ENCODE results near the gene SFPQ.
"Not testable (repeated sequence)": the region's sequence is repeated elsewhere in the genome, so short reads cannot be mapped to it uniquely, and the experiment has no call there.

Gene SFPQ

GRCh38 chr1:35188578-35189392 lies 4.2 kb downstream of the SFPQ start:
- DNase-seq (ENCODE audit: low spot score), result no peak

GRCh38 chr1:35187816-35188342 lies 5.1 kb downstream of the SFPQ start:
- no peak for DNase-seq (ENCODE audit: low spot score)

DNA sequence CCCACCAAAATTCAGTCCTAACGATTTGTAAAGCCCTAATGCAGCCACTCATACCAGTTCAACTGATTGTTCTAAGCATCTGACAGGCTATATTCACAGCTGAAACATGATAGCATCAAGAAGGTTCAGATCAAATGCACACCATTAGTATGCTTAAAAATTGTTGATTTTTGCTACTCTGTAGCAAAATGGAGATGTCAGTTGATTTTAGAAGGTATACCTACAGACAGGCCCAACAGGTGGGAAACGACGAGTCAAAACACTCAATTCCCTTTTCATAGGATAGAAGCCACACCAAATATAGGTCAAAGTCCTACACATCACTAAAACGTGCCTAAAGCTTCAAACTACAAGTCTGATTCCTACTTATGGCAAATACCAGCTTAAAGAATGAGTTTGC lies 6.7 kb downstream of the SFPQ start:
- no peak for DNase-seq (ENCODE audit: low spot score)

GRCh38 chr1:35185200-35185599 lies 7.7 kb downstream of the SFPQ start:
- no peak for DNase-seq (ENCODE audit: low spot score)

DNA sequence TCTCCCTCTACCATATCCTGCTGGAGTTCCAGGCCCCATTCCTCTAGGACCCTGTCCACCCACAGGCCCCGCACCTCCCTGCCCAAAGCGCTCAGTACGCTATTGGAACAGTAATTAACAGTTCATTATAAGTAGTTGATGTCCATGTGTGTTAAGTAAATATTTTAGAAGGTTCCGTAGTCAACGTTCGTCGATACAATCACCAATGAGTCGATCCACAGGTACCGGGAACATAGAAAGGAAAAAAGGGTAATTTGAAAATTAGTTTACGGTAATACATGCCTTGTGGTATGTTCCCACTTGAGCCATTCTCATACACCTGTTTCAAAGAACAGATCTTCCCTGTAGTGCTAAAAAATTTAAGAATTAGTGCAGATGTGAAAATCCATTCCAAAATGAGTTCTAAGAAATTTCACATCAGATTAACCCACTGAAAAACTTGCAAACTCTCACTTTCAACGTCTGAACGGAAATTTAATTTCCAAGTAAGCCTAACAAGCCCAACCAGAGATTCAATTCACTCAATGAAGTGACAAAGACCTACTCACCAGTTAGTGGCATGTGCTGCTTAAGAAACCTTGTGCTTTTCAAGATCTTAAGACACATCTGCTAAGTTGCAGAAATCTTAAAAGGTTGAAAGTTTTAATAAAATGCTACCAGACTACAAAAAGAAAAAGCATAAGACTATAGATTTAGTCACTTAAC lies 8.3 kb downstream of the SFPQ start:
- no peak for DNase-seq (ENCODE audit: low spot score)

GRCh38 chr1:35181790-35182455 lies 11.0 kb downstream of the SFPQ start:
- no peak for DNase-seq (ENCODE audit: low spot score)

DNA sequence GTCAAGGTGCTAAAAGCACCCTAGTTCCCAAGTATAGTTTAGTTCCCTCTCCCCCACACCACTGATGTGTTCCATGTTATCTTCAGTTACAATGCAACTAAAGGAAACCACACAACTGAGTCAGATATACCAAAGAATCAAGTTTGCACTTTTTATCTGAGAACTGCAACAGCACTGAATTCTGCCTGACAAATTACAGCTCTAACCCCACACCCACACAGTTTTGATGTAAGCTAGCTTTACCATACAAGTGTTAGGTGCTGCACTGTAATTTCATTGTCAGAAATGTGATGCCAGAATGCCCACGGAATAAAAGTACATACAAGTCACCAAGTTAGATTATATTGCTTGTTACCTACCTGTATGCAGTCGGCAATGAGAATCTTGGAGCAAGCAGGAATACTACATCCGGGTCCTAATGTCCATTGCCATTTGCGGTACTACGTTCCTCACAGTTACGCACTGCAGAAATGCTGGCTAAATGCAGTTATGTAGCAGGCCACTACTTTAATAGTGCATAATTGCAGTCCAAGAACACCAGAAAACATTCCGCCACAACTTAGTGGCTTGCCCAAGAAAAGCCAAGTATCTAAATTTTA lies 12.1 kb downstream of the SFPQ start:
- DNase-seq (ENCODE audit: low spot score), result peak; percentile 70

- DNase-seq (ENCODE audit: low spot score), result no peak
Measured at GRCh38 chr1:35179908-35180307, 13.0 kb downstream of the SFPQ start.

DNA sequence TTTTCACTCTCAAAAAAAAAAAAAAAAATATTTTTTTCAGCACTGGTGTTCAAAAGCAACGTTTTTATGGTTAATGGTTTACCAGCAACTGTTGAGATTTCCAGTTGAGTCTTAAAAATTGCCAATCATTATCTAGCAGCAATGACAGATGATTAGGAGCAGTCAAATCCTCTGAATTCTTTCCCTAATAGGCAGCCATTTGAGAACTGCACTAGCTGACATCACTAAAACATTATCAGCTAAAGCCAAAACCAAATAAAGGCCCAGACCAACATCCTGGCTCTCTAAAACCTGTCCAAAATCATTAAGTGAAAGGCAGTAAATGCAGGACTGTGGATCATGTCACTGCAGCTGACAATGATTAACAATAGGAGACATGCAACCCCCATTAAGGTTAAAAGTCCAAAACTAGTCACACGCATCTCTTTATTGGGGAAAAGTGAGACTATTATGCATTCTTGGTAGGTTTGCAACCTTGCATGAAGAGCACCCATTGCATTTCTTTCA lies 14.0 kb downstream of the SFPQ start:
- no peak for DNase-seq (ENCODE audit: low spot score)

DNA sequence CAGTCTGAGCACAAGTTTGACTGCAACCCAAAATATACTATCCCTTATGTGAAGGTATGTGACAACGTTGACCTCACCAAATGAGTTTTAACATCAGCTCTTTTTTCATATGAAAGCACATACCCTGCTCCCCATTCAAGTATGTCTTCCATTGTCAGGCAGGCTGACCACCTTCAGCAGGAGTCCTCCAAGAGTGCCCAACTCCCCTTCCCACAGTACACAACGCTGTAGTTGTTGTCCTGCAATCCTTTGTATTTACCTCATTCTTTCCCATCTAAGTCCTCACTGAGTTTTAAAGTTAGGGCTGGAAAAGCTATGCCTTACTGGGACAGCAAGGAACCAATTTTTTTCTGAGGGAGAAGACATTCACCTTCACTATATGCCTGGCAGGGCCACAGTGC lies 14.7 kb downstream of the SFPQ start:
- DNase-seq (ENCODE audit: low spot score), result no peak

DNA sequence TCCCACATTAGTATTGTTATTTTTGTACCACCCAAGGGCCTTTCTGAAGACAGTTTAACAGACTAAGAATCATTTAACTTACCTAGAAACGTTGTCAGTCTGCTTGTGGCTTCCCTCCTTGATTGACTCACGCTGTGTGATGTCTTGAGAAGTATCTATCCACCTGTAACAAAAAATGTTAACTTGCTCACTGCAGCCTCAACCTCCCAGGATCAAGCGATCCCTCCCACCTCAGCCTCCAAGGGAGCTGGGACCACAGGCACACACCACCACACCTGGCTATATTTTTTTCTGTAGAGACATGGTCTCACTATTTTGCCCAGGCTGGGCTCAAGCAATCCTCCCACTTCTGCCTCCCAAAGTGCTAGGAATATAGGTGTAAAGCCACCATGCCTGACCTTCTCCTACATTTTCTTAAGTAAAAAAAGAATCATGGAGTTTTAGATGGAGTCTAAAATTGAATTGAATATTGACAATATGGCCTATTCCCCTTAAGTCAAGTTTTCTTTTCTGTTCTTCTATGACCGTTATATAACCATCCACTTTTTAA lies 15.6 kb downstream of the SFPQ start:
- no peak for DNase-seq (ENCODE audit: low spot score)

- DNase-seq (ENCODE audit: low spot score), result no peak
Measured at GRCh38 chr1:35175602-35176001, 17.3 kb downstream of the SFPQ start.

- no peak for DNase-seq (ENCODE audit: low spot score)
Measured at GRCh38 chr1:35175098-35175576, 17.8 kb downstream of the SFPQ start.

DNA sequence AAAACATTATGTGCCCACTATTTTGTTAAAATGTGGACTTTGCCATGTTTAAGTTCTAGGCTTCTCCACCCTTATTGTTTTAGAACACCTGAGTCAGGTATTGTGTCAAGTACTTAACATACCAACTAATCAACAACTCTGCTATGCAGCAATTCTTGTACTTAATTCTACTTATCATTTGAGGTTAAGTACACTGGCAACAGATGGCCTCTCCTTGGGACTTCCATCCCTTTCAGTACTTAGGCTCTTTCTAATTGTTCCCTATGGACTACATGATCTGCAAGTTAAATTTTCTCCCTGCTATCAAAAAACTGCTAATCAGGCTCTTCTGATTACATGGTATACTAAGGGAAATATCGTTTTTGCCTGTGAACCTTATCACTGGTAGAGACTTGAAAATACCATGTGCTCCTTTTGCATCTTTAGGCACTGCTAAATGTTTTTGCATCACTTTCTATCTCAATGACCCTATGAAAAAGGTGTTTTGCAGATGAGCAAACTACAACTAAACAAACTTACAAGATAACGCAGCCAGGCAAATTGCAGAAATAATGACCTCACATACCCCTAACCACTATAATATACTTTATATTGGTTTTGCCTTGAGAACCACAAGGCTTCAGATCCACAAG lies 18.9 kb downstream of the SFPQ start:
- no peak for DNase-seq (ENCODE audit: low spot score)

GRCh38 chr1:35173491-35173890 lies 19.5 kb downstream of the SFPQ start:
- DNase-seq (ENCODE audit: low spot score), result no peak

DNA sequence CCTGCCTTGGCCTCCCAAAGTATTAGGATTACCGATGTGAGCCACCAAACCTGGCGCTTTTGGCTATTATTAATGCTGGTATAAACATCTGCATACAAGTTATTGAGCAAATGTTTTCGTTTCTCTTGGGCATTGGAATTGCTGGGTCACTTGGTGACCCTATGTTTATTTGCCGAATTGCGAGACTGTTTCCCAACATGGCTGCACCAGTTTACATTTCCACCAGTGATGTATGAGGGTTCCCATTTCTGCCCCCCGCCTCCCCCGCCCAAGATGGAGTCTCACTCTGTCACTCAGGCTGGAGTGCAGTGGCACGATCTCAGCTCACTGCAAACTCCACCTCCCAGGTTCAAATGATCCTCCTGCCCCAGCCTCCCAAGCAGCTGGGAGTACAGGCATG lies 20.9 kb downstream of the SFPQ start:
- no peak for DNase-seq (ENCODE audit: low spot score)

- DNase-seq (ENCODE audit: low spot score), result no peak
Measured at GRCh38 chr1:35171579-35171978, 21.4 kb downstream of the SFPQ start.

- DNase-seq (ENCODE audit: low spot score), result no peak
Measured at GRCh38 chr1:35164893-35165292, 28.1 kb downstream of the SFPQ start.

DNA sequence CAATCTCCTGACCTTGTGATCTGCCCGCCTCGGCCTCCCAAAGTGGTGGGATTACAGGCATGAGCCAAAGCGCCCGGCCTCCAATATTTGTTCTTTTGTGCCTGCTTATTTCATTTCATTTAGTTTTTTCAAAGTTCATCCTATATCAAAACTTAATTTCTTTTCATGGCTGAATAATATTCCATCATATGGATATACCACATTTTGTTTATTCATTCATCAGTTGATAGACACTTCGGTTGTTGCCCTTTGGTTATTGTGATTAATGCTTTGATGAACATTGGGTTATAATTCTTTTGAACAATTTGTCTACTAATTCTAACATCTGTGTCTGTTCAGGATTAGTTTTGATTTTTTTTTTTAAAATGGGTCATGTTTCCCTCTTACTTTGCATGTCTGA lies 41.7 kb downstream of the SFPQ start:
- no peak for DNase-seq (ENCODE audit: low spot score)

DNA sequence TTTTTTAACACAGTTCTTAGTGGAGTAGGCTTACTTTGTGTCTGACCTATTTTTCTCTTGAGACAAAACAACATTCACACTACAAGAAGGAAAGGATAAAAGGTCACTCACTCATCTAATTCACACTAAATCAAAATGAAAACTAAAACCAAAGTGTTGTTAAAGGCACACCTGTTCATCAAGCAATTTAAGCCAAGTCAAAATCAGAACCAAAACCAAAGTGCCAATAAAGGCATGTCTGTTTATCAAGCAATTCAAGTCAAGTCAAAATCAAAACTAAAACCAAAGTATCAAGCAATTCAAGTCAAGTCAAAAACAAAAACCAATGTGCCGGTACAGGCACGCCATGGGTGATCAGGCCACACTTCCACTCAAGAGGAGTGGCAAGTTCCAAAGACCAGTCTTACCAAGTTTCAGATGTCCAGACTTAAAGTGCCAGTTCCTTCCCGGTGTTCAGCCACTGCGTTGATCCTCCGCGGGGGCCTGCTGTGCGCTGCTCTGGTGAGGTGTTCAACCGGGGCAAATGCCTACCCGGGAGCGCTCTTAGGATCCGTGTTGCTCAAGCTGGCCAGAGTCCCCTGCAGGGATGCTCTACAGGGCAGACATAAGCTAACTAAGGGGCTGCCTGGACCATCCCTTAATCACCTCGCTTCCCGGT lies 46.9 kb downstream of the SFPQ start:
- not testable (repeated sequence) for DNase-seq (ENCODE audit: low spot score)
